Mesenteric fat pad (tissue), 1 donor: Measurements from ENCODE around the gene TMED4. TPM values are rescaled to one million over a fixed set of nuclear protein-coding genes. Genes with fewer than 3 reads are reported as not detected.

Experiments used
- DNase-seq: peaks from one replicate; pipeline ENCODE4 v3.0.0-alpha.2; 2020; ENCODE audit warnings: low spot score
- long read RNA-seq: library from polyadenylated mRNA; unstranded; transcript quantifications from one replicate; pipeline ENCODE4 v2.0.0, GENCODE V29; 2020
- total RNA-seq: library from RNA; stranded (reverse); fragmentation: NEBNext Ultra II Directional; extraction: Animal tissue kit (Norgen Biotek cat#: 25700); gene quantifications from one replicate; pipeline ENCODE4 v1.2.1, GENCODE V29; 2021
- donor health status: DM: yes; HTN: yes; CAD: no.

Gene TMED4
- 56.3 TPM for total RNA-seq
- long read RNA-seq, transcript TMED4-201 (4 exons, 2,203 nt) = minor isoform, 9 of 209 reads
- long read RNA-seq, transcript TMED4-203 (5 exons, 2,322 nt) = major isoform, 132 of 209 reads
- long read RNA-seq, transcript TMED4-205 (4 exons, 1,755 nt) = minor isoform, 35 of 209 reads
- long read RNA-seq, partial matches to known transcripts = 19 of 209 reads
- long read RNA-seq, other reads (novel, unspliced or antisense) = 14 of 209 reads

DNA sequence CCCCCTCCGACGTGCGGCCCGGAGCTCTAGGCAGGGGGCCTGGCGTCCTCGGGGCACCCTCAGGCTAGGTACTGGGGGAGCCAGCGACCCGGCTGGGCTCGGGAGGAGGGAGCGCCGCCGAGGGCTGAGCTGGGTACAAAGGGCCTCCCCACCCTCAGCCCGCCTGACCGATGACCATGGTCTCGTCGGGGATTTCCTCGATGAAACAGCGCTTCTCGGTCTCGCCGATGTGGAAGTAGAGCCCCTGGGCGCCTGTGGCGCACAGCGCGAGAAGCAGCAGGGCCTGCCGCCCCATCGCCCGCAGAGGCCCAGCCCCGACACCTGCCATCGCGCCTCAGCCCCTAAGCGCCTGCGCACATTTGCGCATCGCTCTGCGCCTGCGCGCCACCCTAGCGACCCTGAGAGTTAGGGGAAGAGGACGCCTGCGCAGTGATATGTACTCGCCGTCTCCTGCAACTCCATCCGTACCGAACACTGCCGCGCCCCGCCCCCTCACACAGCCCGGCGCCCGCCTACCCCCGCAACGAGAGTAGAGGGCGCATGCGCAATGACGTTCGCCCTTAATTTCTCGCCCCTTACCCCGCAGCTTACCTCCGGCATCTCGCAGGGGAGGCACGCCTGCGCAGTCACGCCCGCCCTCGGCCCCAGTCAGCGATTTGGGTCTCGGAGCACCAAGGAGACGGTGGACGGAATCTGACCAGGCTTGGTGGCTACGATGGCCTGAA lies at the start of gene TMED4:
Gene TMED4, minus strand, starts transcription at position 353 of the 725 bp plus-strand sequence. Its CDS starts 25 bp downstream, at position 328.
- DNase-seq = peak; percentile 100

GRCh38 chr7:44631458-44632115 lies 49.6 kb upstream of the TMED4 start:
- DNase-seq = no peak

DNA sequence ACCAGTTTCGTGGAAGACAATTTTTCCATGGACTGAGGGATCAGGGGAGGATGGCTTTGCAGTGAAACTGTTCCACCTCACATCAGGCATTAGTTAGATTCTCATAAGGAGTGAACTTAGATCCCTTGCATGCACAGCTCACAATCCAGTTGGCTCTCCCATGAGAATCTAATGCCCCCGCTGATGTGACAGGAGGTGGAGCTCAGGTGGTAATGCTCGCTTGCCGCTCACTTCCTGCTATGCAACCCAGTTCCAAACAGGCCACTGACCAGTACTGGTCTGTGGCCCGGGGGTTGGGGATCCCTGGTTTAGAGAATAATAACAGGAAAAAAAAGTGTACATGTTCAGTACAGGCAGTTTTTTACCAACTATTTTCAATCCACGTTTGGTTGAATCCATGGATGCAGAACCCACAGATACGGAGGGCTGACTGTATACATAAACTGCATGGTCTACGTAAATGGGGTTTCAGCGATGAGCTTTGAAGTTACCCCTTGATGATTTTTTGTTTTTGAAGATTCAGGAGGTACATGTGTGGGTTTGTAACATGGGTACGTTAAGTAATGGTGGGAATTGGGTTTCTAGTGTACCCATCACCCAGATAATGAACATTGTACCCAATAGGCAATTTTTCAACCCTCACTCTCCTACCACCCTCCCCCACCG lies 48.9 kb upstream of the TMED4 start:
- no peak for DNase-seq

GRCh38 chr7:44629829-44630522 lies 47.9 kb upstream of the TMED4 start:
- no peak for DNase-seq

- DNase-seq = no peak
Observed at GRCh38 chr7:44626620-44627019, 44.6 kb upstream of the TMED4 start.

- no peak for DNase-seq
Observed at GRCh38 chr7:44625526-44626471, 43.8 kb upstream of the TMED4 start.

GRCh38 chr7:44624318-44624717 lies 42.3 kb upstream of the TMED4 start:
- no peak for DNase-seq

GRCh38 chr7:44622342-44623151 lies 40.5 kb upstream of the TMED4 start:
- no peak for DNase-seq

DNA sequence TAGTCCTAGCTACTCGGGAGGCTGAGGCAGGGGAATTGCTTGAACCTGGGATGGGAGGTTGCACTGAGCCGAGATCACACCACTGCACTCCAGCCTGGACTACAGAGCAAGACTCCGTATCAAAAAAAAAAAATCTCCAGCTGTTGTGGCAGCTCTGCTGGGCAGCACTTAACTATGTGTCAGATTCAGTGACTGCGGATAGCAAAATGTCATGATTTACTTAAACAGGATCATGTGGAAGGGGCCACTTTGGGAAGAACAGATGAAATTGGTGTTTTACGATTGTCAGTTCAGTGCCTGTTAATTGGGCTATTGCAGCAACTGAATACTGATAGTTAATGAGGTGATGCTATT lies 39.7 kb upstream of the TMED4 start:
- no peak for DNase-seq

DNA sequence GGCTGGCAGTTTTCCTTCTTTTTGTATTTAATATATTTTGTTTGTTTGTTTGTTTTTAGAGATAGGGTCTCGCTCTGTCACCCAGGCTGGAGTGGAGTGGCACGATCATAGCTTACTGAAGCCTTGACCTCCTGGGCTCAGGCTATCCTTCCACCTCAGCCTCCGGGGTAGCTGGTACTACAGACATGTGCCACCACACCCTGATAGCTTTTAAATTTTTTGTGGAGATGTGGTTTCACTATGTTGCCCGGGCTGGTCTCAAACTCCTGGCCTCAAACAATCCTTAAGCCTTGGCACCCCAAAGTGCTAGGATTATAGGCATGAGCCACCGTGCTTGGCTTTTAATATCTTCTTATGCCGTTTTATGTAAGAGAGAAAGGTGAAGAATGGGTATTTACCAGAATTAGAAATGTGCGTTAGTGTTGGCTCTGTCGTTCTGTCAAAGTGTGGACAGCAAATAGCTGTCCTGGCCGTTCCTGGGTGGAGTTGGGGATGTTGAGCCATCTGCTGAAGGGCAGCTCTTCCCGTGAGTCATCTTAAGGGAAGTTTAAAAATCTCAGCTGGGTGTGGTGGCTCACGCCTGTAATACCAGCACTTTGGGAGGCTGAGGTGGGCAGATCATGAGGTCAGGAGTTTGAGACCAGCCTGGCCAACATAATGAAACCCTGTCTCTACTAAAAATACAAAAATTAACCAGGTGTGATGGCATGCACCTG lies 39.2 kb upstream of the TMED4 start:
- DNase-seq = no peak

- no peak for DNase-seq
Observed at GRCh38 chr7:44618753-44619152, 36.7 kb upstream of the TMED4 start.

DNA sequence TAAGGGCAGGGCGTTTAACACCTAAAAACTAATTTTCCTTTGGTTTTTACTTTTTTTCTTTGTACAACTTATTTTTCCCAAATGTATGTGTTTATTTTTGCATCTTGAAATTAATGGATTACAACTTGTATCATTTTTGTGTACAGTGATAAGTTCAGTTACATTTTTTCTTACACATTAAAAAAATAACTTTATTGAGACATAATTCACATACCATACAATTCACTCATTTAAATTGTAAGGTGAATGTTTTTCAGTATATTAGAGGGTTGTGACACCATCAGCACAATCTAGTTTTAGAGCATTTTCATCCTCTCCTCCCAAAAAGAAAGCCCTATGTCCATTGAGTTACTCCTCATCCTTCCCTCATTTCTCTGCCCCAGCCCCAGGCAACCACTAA lies 36.0 kb upstream of the TMED4 start:
- no peak for DNase-seq

DNA sequence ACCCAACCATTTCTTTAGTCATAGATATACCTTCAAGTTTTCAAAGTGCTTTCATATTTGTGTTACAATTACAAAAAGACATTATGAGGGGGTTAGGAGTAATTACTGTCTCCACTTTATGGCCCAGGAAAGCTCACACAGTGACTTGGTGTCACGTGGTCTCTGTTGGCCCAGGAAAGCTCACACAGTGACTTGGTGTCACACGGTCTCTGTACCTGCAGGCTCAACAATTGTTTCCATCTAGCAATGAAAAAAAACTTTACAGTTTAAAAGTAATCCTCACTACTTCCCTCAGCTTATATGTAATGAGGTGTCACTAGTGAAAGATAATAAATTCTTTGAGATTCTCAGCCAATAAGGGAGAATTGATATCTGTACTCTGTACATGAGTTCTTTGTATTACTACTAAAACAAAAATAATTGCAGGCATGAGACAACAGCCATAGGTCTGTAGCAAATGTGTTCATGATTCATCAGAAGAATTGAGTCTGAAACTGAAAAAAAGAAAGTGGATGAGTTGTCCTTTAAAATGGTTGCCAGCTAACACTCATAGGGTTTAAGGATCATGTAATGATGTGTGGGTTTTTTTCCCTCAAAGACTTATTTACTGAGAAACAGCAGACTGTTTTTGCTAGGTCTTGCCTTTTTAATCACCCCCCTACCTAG lies 35.3 kb upstream of the TMED4 start:
- no peak for DNase-seq

- DNase-seq = no peak
Observed at GRCh38 chr7:44616545-44616944, 34.5 kb upstream of the TMED4 start.

DNA sequence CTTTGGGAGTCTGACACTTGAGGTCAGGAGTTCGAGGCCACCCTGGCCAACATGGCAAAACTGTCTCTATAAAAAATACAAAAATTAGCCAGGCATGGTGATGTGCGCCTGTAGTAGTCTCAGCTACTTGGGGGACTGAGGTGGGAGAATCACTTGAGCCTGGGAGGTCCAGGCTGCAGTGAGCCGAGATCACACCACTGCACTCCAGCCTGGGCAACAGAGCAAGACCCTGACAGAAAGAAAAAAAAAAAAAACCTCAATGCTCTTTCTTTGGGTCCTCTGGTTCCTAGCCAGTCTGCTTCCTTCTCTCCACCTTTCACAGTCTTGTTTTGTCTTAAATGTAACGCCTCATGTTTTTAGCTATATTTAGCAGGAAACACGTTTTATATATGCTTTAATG lies 33.8 kb upstream of the TMED4 start:
- DNase-seq = no peak

- no peak for DNase-seq
Observed at GRCh38 chr7:44615149-44615611, 33.1 kb upstream of the TMED4 start.

- DNase-seq = no peak
Observed at GRCh38 chr7:44609829-44610228, 27.8 kb upstream of the TMED4 start.
